OCI-LY1 (cell line): Measurements from ENCODE around the gene PPDPF.

Experiments
- H2AFZ ChIP-seq: fragments of 200-600 bp; sonication (generic), shearing (Covaris generic); 2 replicates; pipeline ENCODE4 v1.6.0; 2014; ENCODE audit warnings: antibody characterized with exemption, mild to moderate bottlenecking, low read length
- H3F3A ChIP-seq: fragments of 200-600 bp; sonication (generic), shearing (Covaris generic); 2 replicates; pipeline ENCODE4 v1.6.0; 2014; ENCODE audit warnings: mild to moderate bottlenecking, antibody characterized with exemption, low read length, moderate library complexity; ENCODE audit not compliant: insufficient read depth
- H3K27ac ChIP-seq: fragments of 200-600 bp; sonication (generic); 2 replicates; pipeline ENCODE4 v1.5.1; 2014; ENCODE audit warnings: low read length, mixed run types, mild to moderate bottlenecking, low read depth; ENCODE audit not compliant: poor library complexity, severe bottlenecking
- H3K27me3 ChIP-seq: fragments of 200-600 bp; sonication (generic); 2 replicates; pipeline ENCODE4 v1.6.0; 2014; ENCODE audit warnings: antibody characterized with exemption, mild to moderate bottlenecking, low read length, moderate library complexity; ENCODE audit not compliant: insufficient read depth
- H3K36me3 ChIP-seq: fragments of 200-600 bp; sonication (generic); 2 replicates; pipeline ENCODE4 v1.6.1; 2014; ENCODE audit warnings: mild to moderate bottlenecking, antibody characterized with exemption, low read length, moderate library complexity, mixed read lengths; ENCODE audit not compliant: insufficient read depth
- H3K4me1 ChIP-seq: fragments of 200-600 bp; sonication (generic); 2 replicates; pipeline ENCODE4 v1.5.1; 2014; ENCODE audit warnings: mild to moderate bottlenecking, low read length, moderate library complexity; ENCODE audit not compliant: insufficient read depth, severe bottlenecking
- H3K4me2 ChIP-seq: fragments of 200-600 bp; sonication (generic), shearing (Covaris generic); 2 replicates; pipeline ENCODE4 v1.6.1; 2014; ENCODE audit warnings: low read length
- H3K4me3 ChIP-seq: fragments of 200-600 bp; sonication (generic); 2 replicates; pipeline ENCODE4 v1.5.1; 2014; ENCODE audit warnings: low read length, low read depth, mild to moderate bottlenecking, mixed read lengths; ENCODE audit not compliant: poor library complexity, severe bottlenecking
- H3K79me2 ChIP-seq: fragments of 200-600 bp; shearing (Covaris generic); 2 replicates; pipeline ENCODE4 v1.6.1; 2016; ENCODE audit warnings: mixed run types, low read length, mixed read lengths; ENCODE audit not compliant: insufficient read depth
- H3K9ac ChIP-seq: fragments of 200-600 bp; sonication (generic), shearing (Covaris generic); 2 replicates; pipeline ENCODE4 v1.6.1; 2014; ENCODE audit warnings: mild to moderate bottlenecking, low read length, mixed read lengths
- H3K9me2 ChIP-seq: fragments of 200-600 bp; sonication (generic), shearing (Covaris generic); 2 replicates; pipeline ENCODE4 v1.6.1; 2014; ENCODE audit warnings: low read depth, mild to moderate bottlenecking, low read length, mixed read lengths
- H3K9me3 ChIP-seq: fragments of 200-600 bp; shearing (Covaris generic); 2 replicates; pipeline ENCODE4 v1.6.1; 2014; ENCODE audit warnings: low read length, mixed read lengths
- H4K20me1 ChIP-seq: fragments of 200-600 bp; sonication (generic), shearing (Covaris generic); 2 replicates; pipeline ENCODE4 v1.6.0; 2016; ENCODE audit warnings: mild to moderate bottlenecking, low read length; ENCODE audit not compliant: insufficient read depth
- EZH2 ChIP-seq: fragments of 200-600 bp; sonication (generic), shearing (Covaris generic); IDR thresholded peaks from 2 replicates; pipeline ENCODE4 v1.8.0; 2017; ENCODE audit warnings: borderline replicate concordance, mixed run types, mild to moderate bottlenecking, antibody characterized with exemption, low read length, moderate library complexity, mixed read lengths
- TF ChIP-seq, protein P1 (sequence below): fragments of 200-600 bp; sonication (generic), shearing (Covaris generic); IDR thresholded peaks from 2 replicates; pipeline ENCODE4 v1.5.1; 2017; ENCODE audit warnings: mild to moderate bottlenecking, antibody characterized with exemption, low read length, moderate library complexity, mixed read lengths

The PPDPF gene

DNA sequence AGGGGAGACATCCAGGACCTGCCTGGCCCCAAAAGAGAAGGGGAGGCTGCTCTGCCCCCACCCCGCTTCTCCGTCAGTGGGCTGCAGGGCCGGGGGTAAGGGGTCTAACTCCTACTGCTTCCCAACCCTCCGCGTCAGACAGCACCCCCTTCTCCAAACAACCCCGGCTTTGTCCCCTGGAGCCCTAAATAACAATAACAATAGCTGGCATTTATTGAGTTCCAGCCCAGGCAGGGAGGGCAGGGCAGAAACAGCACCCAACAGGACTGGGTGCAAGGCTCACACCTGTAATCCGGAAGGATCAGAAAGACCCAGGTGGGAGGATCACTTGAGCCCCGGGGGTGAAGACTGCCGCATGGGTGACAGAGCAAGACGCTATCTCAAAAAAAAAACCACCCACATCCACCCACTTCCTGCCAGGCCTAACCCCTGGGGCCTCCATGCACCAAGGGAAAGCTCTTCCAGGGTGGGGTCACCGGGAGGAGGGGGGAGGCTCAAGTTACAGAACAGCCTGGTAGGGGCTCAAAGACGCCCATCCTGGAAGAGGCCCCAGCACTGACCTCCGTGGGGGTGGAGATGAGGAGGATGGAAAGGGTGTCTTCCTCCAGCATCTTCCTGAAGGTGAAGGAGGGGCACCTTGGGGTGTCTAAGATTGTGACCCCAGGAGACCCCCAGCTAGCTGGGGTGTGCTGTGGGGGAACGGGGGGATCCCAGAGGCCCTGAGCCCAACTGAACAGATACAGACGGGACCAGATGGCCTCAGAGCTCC lies 32.1 kb downstream of the PPDPF start:
- no peaks in the 10 kb centered on the region for H4K20me1 ChIP-seq
- H3K4me1 ChIP-seq: peaks cover 18% of the 10 kb centered on the region

DNA sequence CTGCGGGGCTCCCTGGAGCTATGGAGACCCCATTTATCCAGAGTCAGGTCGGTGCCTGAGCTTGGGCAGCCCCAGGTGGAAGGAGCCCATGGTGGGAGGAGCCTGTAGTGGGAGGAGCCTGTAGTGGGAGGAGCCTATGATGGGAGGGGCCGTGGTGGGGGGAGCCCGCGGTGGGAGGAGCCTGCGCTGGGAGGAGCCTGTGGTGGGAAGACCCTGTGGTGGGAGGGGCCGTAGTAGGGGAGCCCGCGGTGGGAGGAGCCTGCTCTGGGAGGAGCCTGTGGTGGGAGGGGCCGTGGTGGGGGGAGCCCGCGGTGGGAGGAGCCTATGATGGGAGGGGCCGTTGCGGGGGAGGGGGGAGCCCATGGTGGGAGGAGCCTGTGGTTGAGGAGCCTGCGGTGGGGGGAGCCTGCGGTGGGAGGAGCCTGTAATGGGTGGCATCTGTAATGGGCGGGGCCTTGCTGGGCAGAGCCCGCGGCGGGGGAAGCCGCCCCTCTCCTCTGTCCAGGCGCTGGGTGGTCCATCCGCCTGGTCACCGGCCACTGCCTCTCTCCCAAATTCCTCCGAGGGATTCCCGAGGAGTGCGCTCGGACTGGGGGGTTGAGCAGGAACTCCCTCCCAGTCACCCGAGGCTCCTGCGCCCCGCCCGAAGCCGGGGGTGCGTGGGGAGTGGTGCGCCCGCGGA lies 32.8 kb downstream of the PPDPF start:
- no peak overlapping the region for H2AFZ ChIP-seq
- peaks cover 15% of the 10 kb centered on the region; the same call in 1 of the 2 replicates for H3K27me3 ChIP-seq
- H3K9ac ChIP-seq: no peak overlapping the region
- H3K9me2 ChIP-seq: no peaks in the 10 kb centered on the region
- peak overlapping the region; percentile 48 for H3K4me3 ChIP-seq
- H3K9me3 ChIP-seq: no peaks in the 10 kb centered on the region
- TF ChIP-seq EZH2: no peak
- TF ChIP-seq, protein P1, sequence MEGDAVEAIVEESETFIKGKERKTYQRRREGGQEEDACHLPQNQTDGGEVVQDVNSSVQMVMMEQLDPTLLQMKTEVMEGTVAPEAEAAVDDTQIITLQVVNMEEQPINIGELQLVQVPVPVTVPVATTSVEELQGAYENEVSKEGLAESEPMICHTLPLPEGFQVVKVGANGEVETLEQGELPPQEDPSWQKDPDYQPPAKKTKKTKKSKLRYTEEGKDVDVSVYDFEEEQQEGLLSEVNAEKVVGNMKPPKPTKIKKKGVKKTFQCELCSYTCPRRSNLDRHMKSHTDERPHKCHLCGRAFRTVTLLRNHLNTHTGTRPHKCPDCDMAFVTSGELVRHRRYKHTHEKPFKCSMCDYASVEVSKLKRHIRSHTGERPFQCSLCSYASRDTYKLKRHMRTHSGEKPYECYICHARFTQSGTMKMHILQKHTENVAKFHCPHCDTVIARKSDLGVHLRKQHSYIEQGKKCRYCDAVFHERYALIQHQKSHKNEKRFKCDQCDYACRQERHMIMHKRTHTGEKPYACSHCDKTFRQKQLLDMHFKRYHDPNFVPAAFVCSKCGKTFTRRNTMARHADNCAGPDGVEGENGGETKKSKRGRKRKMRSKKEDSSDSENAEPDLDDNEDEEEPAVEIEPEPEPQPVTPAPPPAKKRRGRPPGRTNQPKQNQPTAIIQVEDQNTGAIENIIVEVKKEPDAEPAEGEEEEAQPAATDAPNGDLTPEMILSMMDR: no peak
- H3K36me3 ChIP-seq: no peaks in the 10 kb centered on the region
- 0 out of 2 replicates have a peak, but pooled peaks cover 5% of the 10 kb centered on the region for H3F3A ChIP-seq
- H3K27ac ChIP-seq: no peak overlapping the region
- H3K4me2 ChIP-seq: peak overlapping the region; percentile 61
- no peaks in the 10 kb centered on the region for H4K20me1 ChIP-seq
- H3K79me2 ChIP-seq: no peaks in the 10 kb centered on the region
- peaks cover 18% of the 10 kb centered on the region for H3K4me1 ChIP-seq

More for the DNA sequence above, 32.1 kb downstream of the PPDPF start:
- Histone ChIP-seq H3F3A (0 out of 2 replicates have a peak, but pooled peaks cover 5% of the 10 kb centered on the region), H3K79me2 (no peaks in the 10 kb centered on the region), H3K9me3 (no peaks in the 10 kb centered on the region), H3K4me3 (no peak overlapping the region), H3K4me2 (no peak overlapping the region), H3K27me3 (peaks cover 15% of the 10 kb centered on the region; the same call in 1 of the 2 replicates), H3K36me3 (no peaks in the 10 kb centered on the region), H3K27ac (no peak overlapping the region), H3K9ac (no peak overlapping the region), H3K9me2 (no peaks in the 10 kb centered on the region), H2AFZ (no peak overlapping the region)
- no peak for TF ChIP-seq EZH2
- TF ChIP-seq, protein P1: no peak

DNA sequence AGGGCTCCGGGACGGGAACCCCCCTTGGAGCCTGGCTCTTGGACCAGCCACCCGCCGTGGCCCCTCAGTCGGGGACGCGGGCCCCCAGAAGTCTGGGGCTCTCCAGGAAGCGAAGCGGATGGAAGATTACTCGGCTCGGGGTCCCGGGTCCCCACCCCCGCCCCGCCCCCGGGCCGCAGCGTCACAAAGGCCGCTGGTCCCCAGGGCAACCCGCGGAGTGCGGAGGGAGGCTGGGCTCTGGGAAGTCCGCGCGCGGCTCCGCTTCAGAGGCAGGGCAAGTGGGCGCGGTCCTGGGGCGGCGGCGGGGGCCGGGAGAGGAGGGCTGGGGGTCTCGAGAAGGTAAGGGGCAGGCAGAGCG lies 33.3 kb downstream of the PPDPF start, which contains the start of gene FNDC11:
TSS of gene FNDC11 (plus strand) at position 227 of the 358 bp plus-strand sequence. CDS start 1,505 bp downstream, outside the sequence.
- H4K20me1 ChIP-seq: no peaks in the 10 kb centered on the region
- H3K79me2 ChIP-seq: no peaks in the 10 kb centered on the region
- H3K9me3 ChIP-seq: no peaks in the 10 kb centered on the region
- H3F3A ChIP-seq: 0 out of 2 replicates have a peak, but pooled peaks cover 5% of the 10 kb centered on the region
- peak within 1 kb of the TSS; percentile 61 for H3K4me2 ChIP-seq
- no peak for TF ChIP-seq EZH2
- TF ChIP-seq, protein P1: no peak
- peaks cover 18% of the 10 kb centered on the region for H3K4me1 ChIP-seq
- H2AFZ ChIP-seq: no peak within 1 kb of the TSS
- no peak within 1 kb of the TSS for H3K27ac ChIP-seq
- H3K9me2 ChIP-seq: no peaks in the 10 kb centered on the region
- peaks cover 11% of the 10 kb centered on the region; the same call in 1 of the 2 replicates for H3K27me3 ChIP-seq
- peak within 1 kb of the TSS; percentile 48 for H3K4me3 ChIP-seq
- no peaks in the 10 kb centered on the region for H3K36me3 ChIP-seq
- H3K9ac ChIP-seq: no peak within 1 kb of the TSS
